G401.6 (cell line): ENCODE data around the gene FBLN1.
A peak's percentile ranks its signal among the peaks of the same experiment; 100 is the strongest.
"Not testable (repeated sequence)": the region's sequence is repeated elsewhere in the genome, so short reads cannot be mapped to it uniquely, and the experiment has no call there.

ENCODE experiments used
- FAIRE-seq: peaks from 2 replicates; lab custom pipeline; 2012; peaks lifted over from hg19 to GRCh38; lab: Jason Lieb, UNC

Gene FBLN1

GRCh38 chr22:45548991-45549761, 46.5 kb downstream of the FBLN1 start:
- no peak for FAIRE-seq

- FAIRE-seq: no peak
These were observed 47.2 kb downstream of the FBLN1 start for GRCh38 chr22:45549762-45550378.

GRCh38 chr22:45550416-45550815, 47.7 kb downstream of the FBLN1 start:
- FAIRE-seq: no peak

GRCh38 chr22:45550891-45551290, 48.2 kb downstream of the FBLN1 start:
- no peak for FAIRE-seq

- FAIRE-seq: no peak
These were observed 48.8 kb downstream of the FBLN1 start for GRCh38 chr22:45551310-45552016.

GRCh38 chr22:45552017-45552411, 49.3 kb downstream of the FBLN1 start:
- no peak for FAIRE-seq

- no peak for FAIRE-seq
These were observed 50.1 kb downstream of the FBLN1 start for GRCh38 chr22:45552580-45553350.

- FAIRE-seq: peak; percentile 58
These were observed 50.8 kb downstream of the FBLN1 start for GRCh38 chr22:45553351-45554039.

- no peak for FAIRE-seq
These were observed 51.3 kb downstream of the FBLN1 start for GRCh38 chr22:45554040-45554406.

- no peak for FAIRE-seq
These were observed 52.2 kb downstream of the FBLN1 start for GRCh38 chr22:45554861-45555260.

GRCh38 chr22:45557926-45558325, 55.2 kb downstream of the FBLN1 start:
- FAIRE-seq: not testable (repeated sequence)

- not testable (repeated sequence) for FAIRE-seq
These were observed 57.4 kb downstream of the FBLN1 start for GRCh38 chr22:45560092-45560491.

GRCh38 chr22:45560761-45561160, 58.1 kb downstream of the FBLN1 start:
- FAIRE-seq: not testable (repeated sequence)

GRCh38 chr22:45562102-45562501, 59.4 kb downstream of the FBLN1 start:
- no peak for FAIRE-seq

- no peak for FAIRE-seq
These were observed 60.1 kb downstream of the FBLN1 start for GRCh38 chr22:45562537-45563361.

GRCh38 chr22:45563362-45564040, 60.8 kb downstream of the FBLN1 start:
- no peak for FAIRE-seq

- no peak for FAIRE-seq
These were observed 61.8 kb downstream of the FBLN1 start for GRCh38 chr22:45564349-45565030.

- no peak for FAIRE-seq
These were observed 62.5 kb downstream of the FBLN1 start for GRCh38 chr22:45565171-45565570.

GRCh38 chr22:45565973-45566372, 63.3 kb downstream of the FBLN1 start:
- no peak for FAIRE-seq

GRCh38 chr22:45568213-45568612, 65.5 kb downstream of the FBLN1 start:
- FAIRE-seq: no peak
